NCI-H2029 treated with DMSO at 0.1 percent for 48 hours (cell line): ENCODE data around the gene AJUBA.
"Not testable (repeated sequence)": the region's sequence is repeated elsewhere in the genome, so short reads cannot be mapped to it uniquely, and the experiment has no call there.

Experiments used
- DNase-seq: peaks from one replicate; lab custom pipeline; 2025; lab: John Stamatoyannopoulos, UW

The AJUBA gene

GRCh38 chr14:23006188-23006534 lies 23.8 kb upstream of the AJUBA start:
- DNase-seq, result no peak

- DNase-seq, result no peak
These were observed 23.3 kb upstream of the AJUBA start for GRCh38 chr14:23005451-23006187.

GRCh38 chr14:23004274-23004673 lies 21.9 kb upstream of the AJUBA start:
- not testable (repeated sequence) for DNase-seq

- no peak for DNase-seq
These were observed 20.2 kb upstream of the AJUBA start for GRCh38 chr14:23002592-23002991.

GRCh38 chr14:23000860-23001259 lies 18.5 kb upstream of the AJUBA start:
- DNase-seq, result no peak

- DNase-seq, result no peak
These were observed 16.1 kb upstream of the AJUBA start for GRCh38 chr14:22998329-22999012.

GRCh38 chr14:22997676-22998323 lies 15.4 kb upstream of the AJUBA start:
- DNase-seq, result no peak

GRCh38 chr14:22996768-22997654 lies 14.7 kb upstream of the AJUBA start:
- DNase-seq, result no peak

- no peak for DNase-seq
These were observed 13.7 kb upstream of the AJUBA start for GRCh38 chr14:22995889-22996625.

GRCh38 chr14:22994762-22995275 lies 12.5 kb upstream of the AJUBA start:
- DNase-seq, result peak; percentile 81

- DNase-seq, result no peak
These were observed 11.2 kb upstream of the AJUBA start for GRCh38 chr14:22993517-22993916.

GRCh38 chr14:22991852-22992251 lies 9.5 kb upstream of the AJUBA start:
- DNase-seq, result no peak

GRCh38 chr14:22987291-22987690 lies 4.9 kb upstream of the AJUBA start:
- no peak for DNase-seq

GRCh38 chr14:22986508-22987054 lies 4.2 kb upstream of the AJUBA start:
- DNase-seq, result peak; percentile 99

GRCh38 chr14:22985894-22986507 lies 3.6 kb upstream of the AJUBA start:
- DNase-seq, result no peak

- no peak for DNase-seq
These were observed 2.8 kb upstream of the AJUBA start for GRCh38 chr14:22984959-22985658.

GRCh38 chr14:22981876-22982476 lies 375 bp downstream of the AJUBA start:
- DNase-seq, result no peak

GRCh38 chr14:22981090-22981875 lies 1.1 kb downstream of the AJUBA start:
- no peak for DNase-seq

- no peak for DNase-seq
These were observed 1.7 kb downstream of the AJUBA start for GRCh38 chr14:22980672-22981089.
